OCI-LY3 (cell line): ENCODE data around the gene WDR12.

Experiments
- EZH2phosphoT487 ChIP-seq: fragments of 200-600 bp; shearing (Covaris generic); IDR thresholded peaks from 2 replicates; pipeline ENCODE4 v1.6.1; 2018; ENCODE audit warnings: antibody characterized with exemption, mixed run types, low read depth
- TF ChIP-seq, protein P1 (sequence below): fragments of 200-600, 300-600 bp; sonication (generic); IDR thresholded peaks from 2 replicates; pipeline ENCODE4 v1.5.1; 2014; ENCODE audit warnings: antibody characterized with exemption, low read length, low read depth

DNA sequence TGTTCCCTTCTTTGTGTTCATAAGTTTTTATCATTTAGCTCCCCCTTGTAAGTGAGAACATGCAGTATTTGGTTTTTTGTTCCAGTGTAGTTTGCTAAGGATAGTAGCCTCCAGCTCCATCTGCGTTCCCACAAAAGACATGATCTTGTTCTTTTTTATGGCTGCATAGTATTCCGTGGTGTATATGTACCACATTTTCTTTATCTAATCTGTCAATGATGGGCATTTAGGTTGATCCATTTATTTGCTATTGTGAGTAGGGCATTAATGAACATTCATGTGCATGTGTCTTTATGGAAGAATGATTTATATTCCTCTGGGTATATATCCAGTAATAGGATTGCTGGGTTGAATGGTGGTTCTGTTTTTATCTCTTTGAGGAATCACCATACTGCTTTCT lies 34.0 kb upstream of the WDR12 start:
- TF ChIP-seq, protein P1, sequence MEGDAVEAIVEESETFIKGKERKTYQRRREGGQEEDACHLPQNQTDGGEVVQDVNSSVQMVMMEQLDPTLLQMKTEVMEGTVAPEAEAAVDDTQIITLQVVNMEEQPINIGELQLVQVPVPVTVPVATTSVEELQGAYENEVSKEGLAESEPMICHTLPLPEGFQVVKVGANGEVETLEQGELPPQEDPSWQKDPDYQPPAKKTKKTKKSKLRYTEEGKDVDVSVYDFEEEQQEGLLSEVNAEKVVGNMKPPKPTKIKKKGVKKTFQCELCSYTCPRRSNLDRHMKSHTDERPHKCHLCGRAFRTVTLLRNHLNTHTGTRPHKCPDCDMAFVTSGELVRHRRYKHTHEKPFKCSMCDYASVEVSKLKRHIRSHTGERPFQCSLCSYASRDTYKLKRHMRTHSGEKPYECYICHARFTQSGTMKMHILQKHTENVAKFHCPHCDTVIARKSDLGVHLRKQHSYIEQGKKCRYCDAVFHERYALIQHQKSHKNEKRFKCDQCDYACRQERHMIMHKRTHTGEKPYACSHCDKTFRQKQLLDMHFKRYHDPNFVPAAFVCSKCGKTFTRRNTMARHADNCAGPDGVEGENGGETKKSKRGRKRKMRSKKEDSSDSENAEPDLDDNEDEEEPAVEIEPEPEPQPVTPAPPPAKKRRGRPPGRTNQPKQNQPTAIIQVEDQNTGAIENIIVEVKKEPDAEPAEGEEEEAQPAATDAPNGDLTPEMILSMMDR, result no peak
- no peak for TF ChIP-seq EZH2phosphoT487
